T-helper 9 cell (primary cell): ENCODE measurements around the gene IL12RB1.
A peak's percentile ranks its signal among the peaks of the same experiment; 100 is the strongest.

Experiments used
- DNase-seq: peaks from one replicate; pipeline ENCODE4 v3.0.0-alpha.2; 2020

Gene IL12RB1

GRCh38 chr19:18085702-18086457 lies 854 bp downstream of the IL12RB1 start:
- DNase-seq, result no peak

- no peak for DNase-seq
These were observed 2.6 kb downstream of the IL12RB1 start for GRCh38 chr19:18083929-18084684.

DNA sequence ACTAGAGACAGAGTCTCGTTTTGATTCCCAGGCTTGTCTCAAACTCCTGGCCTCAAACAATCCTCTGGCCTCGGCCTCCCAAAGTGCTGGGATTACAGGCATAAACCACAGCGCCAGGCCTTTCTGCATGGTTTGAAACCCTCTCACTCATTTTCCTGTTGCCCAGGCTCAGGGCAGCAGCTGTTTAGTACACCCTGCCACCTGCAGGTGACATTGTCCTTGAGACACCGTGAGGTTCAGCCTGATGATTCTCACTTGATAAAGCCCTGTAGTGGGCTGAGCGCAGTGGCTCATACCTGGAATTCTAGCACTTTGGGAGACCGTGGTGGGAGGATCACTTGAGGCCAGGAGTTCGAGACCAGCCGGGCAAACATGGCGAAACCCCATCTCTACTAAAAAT lies 12.5 kb downstream of the IL12RB1 start:
- DNase-seq, result no peak

- no peak for DNase-seq
These were observed 13.5 kb downstream of the IL12RB1 start for GRCh38 chr19:18073197-18073596.

DNA sequence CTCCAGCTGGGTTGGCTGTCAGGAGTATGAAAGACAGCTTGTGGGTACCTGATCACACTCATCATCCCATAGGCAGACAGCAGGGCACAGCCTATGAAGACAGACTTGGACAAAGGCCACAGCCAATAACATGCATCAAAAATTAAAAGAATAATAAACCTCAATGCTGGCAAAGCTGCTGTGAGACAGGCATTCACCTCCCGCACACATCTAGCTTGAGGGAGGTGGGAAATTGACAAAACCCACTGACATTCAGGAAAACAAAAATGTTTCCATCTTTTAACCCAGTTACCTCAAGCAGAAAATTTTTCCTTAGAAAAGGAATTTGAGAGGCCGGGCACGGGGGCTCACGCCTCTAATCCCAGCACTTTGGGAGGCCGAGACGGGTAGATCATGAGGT lies 14.4 kb downstream of the IL12RB1 start:
- DNase-seq, result no peak

DNA sequence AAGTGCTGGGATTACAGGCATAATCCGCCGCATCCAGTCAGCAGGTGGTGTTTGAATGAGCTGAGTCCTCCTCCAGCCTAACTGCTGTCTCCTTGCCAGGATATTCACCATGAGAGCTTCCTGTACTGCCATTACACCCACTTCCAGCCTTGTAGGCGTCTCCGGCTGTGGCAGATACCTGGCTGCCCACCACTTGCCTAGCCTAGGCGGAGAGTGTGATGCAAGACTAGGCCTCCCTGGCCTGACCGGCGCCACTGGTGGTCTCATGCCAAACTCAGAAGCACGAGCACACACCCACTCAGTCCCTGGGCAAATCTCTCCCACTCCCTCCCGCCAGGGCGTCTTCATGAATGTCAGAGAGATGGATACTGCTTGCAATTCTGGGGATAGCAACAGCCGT lies 16.6 kb downstream of the IL12RB1 start:
- DNase-seq, result no peak

DNA sequence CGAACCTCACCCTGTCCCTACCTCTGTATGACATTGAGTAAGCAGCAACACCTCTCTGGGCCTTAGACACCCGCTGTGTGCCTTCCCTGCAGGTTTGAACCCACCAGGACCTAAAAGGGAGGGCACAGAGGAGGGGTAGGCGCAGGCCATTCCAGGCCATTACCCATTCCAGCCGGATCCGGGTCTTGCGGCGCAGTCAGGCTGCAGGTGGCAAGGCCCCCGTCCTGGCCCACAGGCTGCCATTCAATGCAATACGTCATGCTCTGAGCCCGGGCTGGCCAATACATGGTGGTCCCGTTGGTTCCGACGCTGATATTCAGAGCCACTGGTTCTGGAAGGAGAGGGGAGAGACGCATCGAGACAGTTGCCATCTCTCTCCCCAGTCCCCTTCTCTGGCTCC lies 17.4 kb downstream of the IL12RB1 start:
- no peak for DNase-seq

- DNase-seq, result no peak
These were observed 18.3 kb downstream of the IL12RB1 start for GRCh38 chr19:18068395-18068794.

GRCh38 chr19:18065173-18065495 lies 21.6 kb downstream of the IL12RB1 start:
- DNase-seq, result no peak

- no peak for DNase-seq
These were observed 23.3 kb downstream of the IL12RB1 start for GRCh38 chr19:18063463-18063862.

- DNase-seq, result no peak
These were observed 24.7 kb downstream of the IL12RB1 start for GRCh38 chr19:18062028-18062427.

GRCh38 chr19:18060472-18060871 lies 26.3 kb downstream of the IL12RB1 start:
- DNase-seq, result no peak

DNA sequence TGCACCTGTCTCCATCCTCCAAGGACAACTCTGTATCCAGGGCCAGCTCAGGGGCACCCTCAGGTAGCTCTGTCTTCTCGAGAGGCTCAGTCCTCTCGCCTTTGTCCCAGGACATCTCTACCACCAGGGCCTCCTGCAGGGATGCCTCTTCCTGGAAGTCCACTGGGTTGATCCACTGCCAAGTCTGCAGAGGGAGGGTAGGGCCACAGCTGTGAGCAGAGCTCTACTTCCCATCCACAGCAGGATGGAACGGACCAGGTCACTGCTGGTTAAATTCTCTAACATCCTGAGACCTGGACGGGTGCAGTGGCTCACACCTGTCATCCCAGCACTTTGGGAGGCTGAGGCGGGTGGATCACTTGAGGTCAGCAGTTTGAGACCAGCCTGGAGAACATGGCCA lies 26.8 kb downstream of the IL12RB1 start:
- no peak for DNase-seq

- DNase-seq, result no peak
These were observed 27.4 kb downstream of the IL12RB1 start for GRCh38 chr19:18059297-18059696.

- peak; percentile 77 for DNase-seq
These were observed 28.3 kb downstream of the IL12RB1 start for GRCh38 chr19:18058208-18059009.

- DNase-seq, result no peak
These were observed 29.2 kb downstream of the IL12RB1 start for GRCh38 chr19:18057557-18057956.

DNA sequence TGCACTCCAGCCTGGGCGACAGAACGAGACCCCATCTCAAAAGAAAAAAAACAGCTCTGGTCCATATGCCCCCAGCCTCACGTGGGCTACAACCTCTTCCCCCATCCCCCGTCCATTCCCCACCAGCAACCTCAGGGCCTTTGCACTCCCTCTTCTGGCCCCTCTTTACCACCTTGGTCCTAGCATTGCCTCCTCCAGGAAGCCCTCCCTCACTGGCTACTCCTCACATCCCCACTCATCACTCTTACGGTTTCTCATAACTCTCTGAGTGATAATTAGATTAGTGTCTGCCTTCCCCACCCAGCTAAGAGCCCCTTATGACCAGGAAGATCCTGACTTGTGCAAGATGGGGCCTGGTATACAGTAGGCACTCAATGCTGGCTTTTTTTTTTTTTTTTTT lies 30.8 kb downstream of the IL12RB1 start:
- no peak for DNase-seq

- DNase-seq, result no peak
These were observed 33.0 kb downstream of the IL12RB1 start for GRCh38 chr19:18053576-18054219.

GRCh38 chr19:18051887-18052286 lies 34.8 kb downstream of the IL12RB1 start:
- no peak for DNase-seq

DNA sequence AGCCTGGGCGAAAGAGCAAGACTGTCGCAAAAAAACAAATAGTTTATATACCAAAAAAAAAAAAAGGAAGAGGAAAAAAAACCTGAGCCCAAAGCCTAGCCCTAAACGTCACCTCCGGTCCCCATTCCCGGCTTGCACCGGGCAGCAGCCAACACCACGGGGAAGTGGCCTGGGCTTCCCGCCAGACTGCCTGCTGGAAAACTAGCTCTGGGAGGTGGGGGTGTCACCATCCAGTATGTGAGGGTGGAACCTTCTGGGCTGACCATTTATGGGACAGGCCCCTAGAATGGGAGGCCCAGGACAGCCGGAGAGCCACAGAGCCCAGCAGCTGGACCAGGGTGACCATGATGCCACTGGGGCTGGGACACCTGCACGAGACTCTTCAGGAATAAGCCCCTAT lies 37.3 kb downstream of the IL12RB1 start:
- DNase-seq, result no peak

GRCh38 chr19:18046059-18046718 lies 40.5 kb downstream of the IL12RB1 start:
- DNase-seq, result no peak

DNA sequence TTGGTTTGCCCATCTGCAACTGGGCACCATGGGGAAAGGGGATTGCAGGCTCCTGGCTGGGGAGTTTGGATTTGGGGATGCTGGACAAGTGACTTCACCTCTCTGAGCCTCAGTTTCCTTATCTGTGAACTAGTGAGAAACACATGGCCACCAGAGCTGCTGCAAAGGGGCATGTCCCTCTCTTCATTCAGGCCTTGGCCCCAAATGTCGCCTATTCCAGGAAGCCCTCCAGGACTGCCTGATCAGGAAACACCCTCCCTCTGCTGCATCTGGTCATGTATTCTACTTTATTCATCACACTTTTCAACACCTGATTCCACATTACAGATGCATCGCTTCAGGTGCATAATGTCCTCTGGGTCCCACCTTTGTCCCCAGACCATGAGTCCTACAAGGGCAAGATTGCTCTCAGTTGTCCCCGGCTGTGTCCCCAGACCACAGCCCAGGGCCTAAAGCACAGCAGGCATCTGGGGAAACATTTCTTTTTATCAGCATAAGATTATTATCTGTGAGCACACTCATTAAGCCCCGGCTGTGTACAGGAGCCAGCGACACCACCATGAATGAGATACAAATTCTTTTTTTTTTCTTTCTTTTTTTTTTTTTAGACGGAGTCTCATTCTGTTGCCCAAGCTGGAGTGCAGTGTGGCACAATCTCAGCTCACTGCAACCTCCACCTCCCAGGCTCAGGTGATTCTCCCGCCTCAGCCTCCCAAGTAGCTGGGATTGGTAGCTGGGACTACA lies 41.3 kb downstream of the IL12RB1 start:
- no peak for DNase-seq
